GM18511 (cell line): Measurements from ENCODE around the gene RESP18.

ENCODE experiments used
- ATAC-seq: cut with Tn5 transposase; IDR thresholded peaks from one replicate; pipeline ENCODE4 v1.9.1; 2021; ENCODE audit warnings: mild to moderate bottlenecking, moderate library complexity; ENCODE audit not compliant: unreplicated experiment

Gene RESP18

GRCh38 chr2:219278655-219279150 lies 53.8 kb downstream of the RESP18 start:
- ATAC-seq: no peak

DNA sequence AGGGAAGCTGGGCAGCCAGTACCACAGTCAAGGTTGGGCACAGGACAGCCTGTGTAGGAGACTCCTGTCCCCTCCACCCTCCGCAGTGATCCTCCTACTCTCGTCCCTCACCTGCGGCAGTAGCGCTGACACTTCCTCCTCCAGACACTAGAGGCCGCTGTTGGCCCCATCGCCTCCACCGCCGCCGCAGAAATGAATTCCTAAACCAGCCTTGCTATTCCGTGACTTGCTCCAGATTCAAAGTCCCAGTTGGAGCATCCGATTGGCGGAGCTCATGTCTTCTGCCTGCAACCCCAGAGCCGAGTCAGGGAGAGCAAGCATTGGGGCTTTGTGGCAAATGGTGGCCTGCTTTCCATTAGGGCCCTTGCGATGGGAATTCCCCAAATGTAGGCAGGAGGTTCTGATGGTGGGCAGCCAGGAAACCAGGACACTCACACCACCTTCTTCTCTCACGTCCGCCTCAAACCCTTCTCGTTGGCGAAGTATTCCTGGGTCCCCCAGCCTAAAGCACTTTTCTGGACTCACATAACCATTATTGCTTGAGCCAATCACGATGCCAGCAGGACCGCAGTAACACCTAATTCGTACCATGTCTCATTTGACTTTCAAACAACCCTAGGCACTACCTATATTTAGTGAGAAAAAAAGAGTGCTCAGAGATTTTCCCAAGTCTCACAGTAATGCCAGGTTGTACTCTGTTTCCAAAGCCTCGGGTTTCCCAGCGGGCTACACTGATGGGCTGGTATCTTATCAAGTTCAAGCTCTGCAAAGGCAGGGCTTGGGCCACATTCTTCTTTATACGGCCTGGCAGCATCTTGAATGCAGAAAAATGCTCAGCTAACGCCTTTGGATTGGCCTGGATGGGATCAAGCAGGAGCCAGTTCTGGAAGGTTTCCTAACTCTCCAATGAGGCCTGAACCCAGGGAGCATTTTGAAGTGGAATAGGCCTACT lies 54.6 kb downstream of the RESP18 start:
- ATAC-seq: no peak
